BJ (cell line): Measurements from ENCODE around the gene OSBPL1A. TPM values are rescaled to one million over a fixed set of nuclear protein-coding genes. Genes with fewer than 3 reads are reported as not detected.
"Not testable (repeated sequence)": the region's sequence is repeated elsewhere in the genome, so short reads cannot be mapped to it uniquely, and the experiment has no call there.

ENCODE experiments used
- CTCF ChIA-PET: fragments of 350-600 bp; formaldehyde crosslinking; extraction: SDS; loops from one replicate; lab custom pipeline; 2021; ENCODE audit warnings: antibody characterized with exemption, inconsistent platforms; lab: Yijun Ruan, JAX
- POLR2A ChIA-PET: fragments of 300-600 bp; sonication (Branson Sonifier 250); formaldehyde crosslinking; extraction: SDS; loops from one replicate; lab custom pipeline; 2021; ENCODE audit warnings: antibody characterized with exemption; lab: Charles Lee
- DNase-seq: peaks from one replicate; pipeline ENCODE4 v3.0.0-alpha.2; 2011; ENCODE audit warnings: low read depth
- H3K27me3 ChIP-seq: 2 replicates; pipeline ENCODE4 v1.6.0; 2011; ENCODE audit warnings: low read length; ENCODE audit not compliant: control insufficient read depth, insufficient read depth
- H3K36me3 ChIP-seq: 2 replicates; pipeline ENCODE4 v1.5.1; 2011; ENCODE audit warnings: low read length; ENCODE audit not compliant: control insufficient read depth, insufficient read depth
- H3K4me3 ChIP-seq: 2 replicates; pipeline ENCODE4 v1.5.1; 2011; ENCODE audit warnings: low read depth, mild to moderate bottlenecking, control low read depth, low read length
- CTCF ChIP-seq: IDR thresholded peaks from 2 replicates; pipeline ENCODE4 v1.5.1; 2011; ENCODE audit warnings: low read depth, mild to moderate bottlenecking, control low read depth, inconsistent platforms, low read length, moderate library complexity; ENCODE audit not compliant: insufficient read depth
- polyA plus RNA-seq: library from polyadenylated mRNA; depleted of rRNA; stranded (reverse); fragments of >200 nt; gene quantifications from 2 replicates; pipeline ENCODE4 v1.2.3, GENCODE V29; 2011

The OSBPL1A gene
- polyA plus RNA-seq, 1 experiment, result 20.1 TPM

GRCh38 chr18:24388957-24389356 lies 8.7 kb downstream of the OSBPL1A start:
- CTCF ChIA-PET, result interaction anchor here (0.9 to 1.4 kb wide), 3 partner anchors 8 to 19 kb away, joined by 3 read pairs; partner anchors contain the start of gene OSBPL1A
- H3K4me3 ChIP-seq, result no peak overlapping the region
- no peak for TF ChIP-seq CTCF
- H3K27me3 ChIP-seq, result no peaks in the 10 kb centered on the region
- POLR2A ChIA-PET, result no interaction called here
- DNase-seq, result no peak
- no peaks in the 10 kb centered on the region for H3K36me3 ChIP-seq

- DNase-seq, result no peak
- no peaks in the 10 kb centered on the region for H3K27me3 ChIP-seq
- no peaks in the 10 kb centered on the region for H3K36me3 ChIP-seq
- CTCF ChIA-PET, result no interaction called here
- no peak for TF ChIP-seq CTCF
- POLR2A ChIA-PET, result no interaction called here
- H3K4me3 ChIP-seq, result no peak overlapping the region
These were observed 10.9 kb downstream of the OSBPL1A start for GRCh38 chr18:24386681-24387080.

GRCh38 chr18:24381126-24381525 lies 16.5 kb downstream of the OSBPL1A start:
- no peak for DNase-seq
- no peak for TF ChIP-seq CTCF
- Histone ChIP-seq H3K27me3 (no peaks in the 10 kb centered on the region), H3K4me3 (no peak overlapping the region), H3K36me3 (no peaks in the 10 kb centered on the region)
- POLR2A ChIA-PET, result no interaction called here
- CTCF ChIA-PET, result interaction anchor here (0.9 kb wide), 1 partner anchor 8 kb away, joined by 3 read pairs; no protein-coding TSS in a partner anchor

GRCh38 chr18:24380163-24380747 lies 17.4 kb downstream of the OSBPL1A start:
- ChIA-PET CTCF (interaction anchor here (0.5 to 0.9 kb wide), 2 partner anchors 9 to 69 kb away, joined by 3 read pairs; no protein-coding TSS in a partner anchor), POLR2A (no interaction called here)
- no peak for DNase-seq
- Histone ChIP-seq H3K27me3 (no peaks in the 10 kb centered on the region), H3K4me3 (no peak overlapping the region), H3K36me3 (no peaks in the 10 kb centered on the region)
- TF ChIP-seq CTCF, result no peak

GRCh38 chr18:24378598-24378997 lies 19.0 kb downstream of the OSBPL1A start:
- Histone ChIP-seq H3K27me3 (no peaks in the 10 kb centered on the region), H3K4me3 (no peak overlapping the region), H3K36me3 (no peaks in the 10 kb centered on the region)
- no peak for TF ChIP-seq CTCF
- no peak for DNase-seq
- POLR2A ChIA-PET, result no interaction called here
- CTCF ChIA-PET, result interaction anchor here (1.8 kb wide), 1 partner anchor 18 kb away, joined by 7 read pairs; no protein-coding TSS in a partner anchor

- POLR2A ChIA-PET, H3K36me3 ChIP-seq, H3K4me3 ChIP-seq, DNase-seq, H3K27me3 ChIP-seq: not testable (repeated sequence)
- CTCF ChIA-PET, result interaction anchor here (1.4 kb wide), 1 partner anchor 17 kb away, joined by 5 read pairs; no protein-coding TSS in a partner anchor
These were observed 21.1 kb downstream of the OSBPL1A start for GRCh38 chr18:24376531-24376930.
